OCI-LY7 (cell line): Measurements from ENCODE around the gene TMC5. TPM values are rescaled to one million over a fixed set of nuclear protein-coding genes. Genes with fewer than 3 reads are reported as not detected.
"Not testable (repeated sequence)": the region's sequence is repeated elsewhere in the genome, so short reads cannot be mapped to it uniquely, and the experiment has no call there.

ENCODE experiments used
- BruUV-seq: library from RNA; stranded (reverse); fragments of 400-500 nt; replicated peaks from 2 replicates; lab custom pipeline; 2021; lab: Mats Ljungman, UMichigan
- CTCF ChIA-PET: fragments of 300-600 bp; sonication (Branson Sonifier 250); formaldehyde crosslinking; loops from one replicate; lab custom pipeline; 2022; ENCODE audit warnings: antibody characterized with exemption; ENCODE audit not compliant: unreplicated experiment; lab: Charles Lee
- POLR2A ChIA-PET: fragments of 300-600 bp; sonication (Branson Sonifier 250); formaldehyde crosslinking; loops from one replicate; lab custom pipeline; 2022; ENCODE audit warnings: antibody characterized with exemption; lab: Charles Lee
- DNase-seq: peaks from one replicate; pipeline ENCODE4 v3.0.0-alpha.2; 2015; ENCODE audit warnings: low spot score
- H2AFZ ChIP-seq: fragments of 200-600 bp; sonication (generic), shearing (Covaris generic); 2 replicates; pipeline ENCODE4 v1.6.1; 2014; ENCODE audit warnings: mild to moderate bottlenecking, antibody characterized with exemption, low read length, moderate library complexity
- H3K27ac ChIP-seq: fragments of 200-600 bp; sonication (generic); 2 replicates; pipeline ENCODE4 v1.5.1; 2014; ENCODE audit warnings: mixed run types, low read depth, mild to moderate bottlenecking, moderate library complexity, low read length, inconsistent platforms; ENCODE audit not compliant: poor library complexity, severe bottlenecking
- H3K36me3 ChIP-seq: fragments of 200-600 bp; sonication (generic); 2 replicates; pipeline ENCODE4 v1.6.1; 2014; ENCODE audit warnings: mild to moderate bottlenecking, antibody characterized with exemption, low read length, moderate library complexity, mixed read lengths; ENCODE audit not compliant: insufficient read depth
- H3K4me1 ChIP-seq: fragments of 200-600 bp; sonication (generic); 2 replicates; pipeline ENCODE4 v1.5.1; 2014; ENCODE audit warnings: mild to moderate bottlenecking, low read length; ENCODE audit not compliant: insufficient read depth, poor library complexity, severe bottlenecking
- H3K4me2 ChIP-seq: fragments of 200-600 bp; sonication (generic); 2 replicates; pipeline ENCODE4 v1.6.1; 2014; ENCODE audit warnings: mild to moderate bottlenecking, low read length
- H3K4me3 ChIP-seq: fragments of 200-600 bp; sonication (generic); 2 replicates; pipeline ENCODE4 v1.5.1; 2014; ENCODE audit warnings: mild to moderate bottlenecking, low read depth, low read length; ENCODE audit not compliant: poor library complexity, severe bottlenecking
- H3K79me2 ChIP-seq: fragments of 200-600 bp; sonication (generic); 2 replicates; pipeline ENCODE4 v1.6.1; 2016; ENCODE audit warnings: low read depth, mild to moderate bottlenecking, low read length, moderate library complexity, mixed read lengths; ENCODE audit not compliant: insufficient read depth
- H3K9me2 ChIP-seq: fragments of 200-600 bp; sonication (generic); 2 replicates; pipeline ENCODE4 v1.6.1; 2016; ENCODE audit warnings: mild to moderate bottlenecking, low read length, mixed read lengths; ENCODE audit not compliant: insufficient read depth
- H3K9me3 ChIP-seq: fragments of 200-600 bp; sonication (generic); 2 replicates; pipeline ENCODE4 v1.6.1; 2014; ENCODE audit warnings: mild to moderate bottlenecking, mixed run types, low read length, mixed read lengths
- H4K20me1 ChIP-seq: fragments of 200-600 bp; sonication (generic); 2 replicates; pipeline ENCODE4 v1.6.1; 2014; ENCODE audit warnings: mild to moderate bottlenecking, antibody characterized with exemption, low read length, moderate library complexity, mixed read lengths; ENCODE audit not compliant: insufficient read depth
- EZH2phosphoT487 ChIP-seq: fragments of 200-600 bp; sonication (generic); IDR thresholded peaks from 2 replicates; pipeline ENCODE4 v1.6.1; 2018; ENCODE audit warnings: low read depth, borderline replicate concordance, mild to moderate bottlenecking, mixed run types, antibody characterized with exemption, low read length, moderate library complexity, mixed read lengths
- intact Hi-C: fragments of 100-400 bp; cut with micrococcal nuclease; formaldehyde crosslinking; loops from one replicate; pipeline ENCODE4 v1.10.0; 2022; ENCODE audit not compliant: unreplicated experiment
- total RNA-seq, 2 experiments: library from RNA; depleted of rRNA in 1 of 2; stranded (reverse); fragments of >200 nt in 1 of 2; shearing (Covaris generic) in 1 of 2; gene quantifications; 2 replicates each; pipeline ENCODE4 v1.2.3, GENCODE V29; 2014 to 2022
- TF ChIP-seq, protein P1 (sequence below): fragments of 200-600 bp; sonication (generic); conservative IDR thresholded peaks from 2 replicates; pipeline ENCODE4 v1.5.1; 2014; ENCODE audit warnings: mild to moderate bottlenecking, antibody characterized with exemption, low read length, moderate library complexity, mixed read lengths

The TMC5 gene
- total RNA-seq, 2 experiments from 2014 or later = not detected

GRCh38 chr16:19411298-19411697 lies 6.4 kb upstream of the TMC5 start:
- TF ChIP-seq EZH2phosphoT487 = no peak
- TF ChIP-seq, protein P1, sequence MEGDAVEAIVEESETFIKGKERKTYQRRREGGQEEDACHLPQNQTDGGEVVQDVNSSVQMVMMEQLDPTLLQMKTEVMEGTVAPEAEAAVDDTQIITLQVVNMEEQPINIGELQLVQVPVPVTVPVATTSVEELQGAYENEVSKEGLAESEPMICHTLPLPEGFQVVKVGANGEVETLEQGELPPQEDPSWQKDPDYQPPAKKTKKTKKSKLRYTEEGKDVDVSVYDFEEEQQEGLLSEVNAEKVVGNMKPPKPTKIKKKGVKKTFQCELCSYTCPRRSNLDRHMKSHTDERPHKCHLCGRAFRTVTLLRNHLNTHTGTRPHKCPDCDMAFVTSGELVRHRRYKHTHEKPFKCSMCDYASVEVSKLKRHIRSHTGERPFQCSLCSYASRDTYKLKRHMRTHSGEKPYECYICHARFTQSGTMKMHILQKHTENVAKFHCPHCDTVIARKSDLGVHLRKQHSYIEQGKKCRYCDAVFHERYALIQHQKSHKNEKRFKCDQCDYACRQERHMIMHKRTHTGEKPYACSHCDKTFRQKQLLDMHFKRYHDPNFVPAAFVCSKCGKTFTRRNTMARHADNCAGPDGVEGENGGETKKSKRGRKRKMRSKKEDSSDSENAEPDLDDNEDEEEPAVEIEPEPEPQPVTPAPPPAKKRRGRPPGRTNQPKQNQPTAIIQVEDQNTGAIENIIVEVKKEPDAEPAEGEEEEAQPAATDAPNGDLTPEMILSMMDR = no peak
- no peaks in the 10 kb centered on the region for H3K36me3 ChIP-seq
- intact Hi-C loops = no loop called here
- H2AFZ ChIP-seq = no peak overlapping the region
- H3K4me3 ChIP-seq = no peak overlapping the region
- ChIA-PET CTCF (no interaction called here), POLR2A (interaction anchor here (0.5 kb wide), 1 partner anchor 25 kb away, joined by 6 read pairs; no protein-coding TSS in a partner anchor)
- H3K9me2 ChIP-seq = no peaks in the 10 kb centered on the region
- no peaks in the 10 kb centered on the region for H3K4me1 ChIP-seq
- no peak for DNase-seq
- no peak overlapping the region for H3K27ac ChIP-seq
- no peaks in the 10 kb centered on the region for H3K9me3 ChIP-seq
- no peaks in the 10 kb centered on the region for H4K20me1 ChIP-seq
- no TSS peak for BruUV-seq
- no peaks in the 10 kb centered on the region for H3K79me2 ChIP-seq
- H3K4me2 ChIP-seq = no peak overlapping the region

DNA sequence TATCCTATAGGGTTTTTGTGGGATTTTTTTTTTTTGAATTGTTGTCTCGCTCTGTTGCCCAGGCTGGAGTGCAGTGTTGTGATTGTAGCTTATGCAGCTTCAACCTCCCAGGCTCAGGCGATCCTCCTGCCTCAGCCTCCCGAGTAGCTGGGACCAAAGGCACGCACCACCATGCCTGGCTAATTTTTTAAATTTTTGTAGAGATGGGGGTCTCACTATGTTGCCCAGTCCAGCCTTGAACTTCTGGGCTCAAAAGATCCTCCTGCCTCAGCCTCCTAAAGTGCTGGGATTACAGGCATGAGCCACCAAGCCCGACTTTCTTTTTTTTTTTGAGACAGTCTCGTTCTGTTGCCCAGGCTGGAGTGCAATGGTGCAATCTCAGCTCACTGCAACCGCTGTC lies 5.6 kb upstream of the TMC5 start:
- POLR2A ChIA-PET, DNase-seq, H3K4me1 ChIP-seq, H3K9me2 ChIP-seq, H3K9me3 ChIP-seq, H2AFZ ChIP-seq, H3K4me2 ChIP-seq, BruUV-seq, intact Hi-C loops, H3K4me3 ChIP-seq, H3K36me3 ChIP-seq, H4K20me1 ChIP-seq, H3K79me2 ChIP-seq, CTCF ChIA-PET, H3K27ac ChIP-seq: not testable (repeated sequence)

- no peaks in the 10 kb centered on the region for H4K20me1 ChIP-seq
- POLR2A ChIA-PET = no interaction called here
- no peak for DNase-seq
Measured at GRCh38 chr16:19415461-19415860, 2.2 kb upstream of the TMC5 start.

More at GRCh38 chr16:19415461-19415860, 2.2 kb upstream of the TMC5 start:
- Histone ChIP-seq H3K4me2 (no peak overlapping the region), H2AFZ (no peak overlapping the region), H3K9me2 (no peaks in the 10 kb centered on the region), H3K9me3 (no peaks in the 10 kb centered on the region), H3K4me3 (no peak overlapping the region), H3K36me3 (no peaks in the 10 kb centered on the region), H3K79me2 (no peaks in the 10 kb centered on the region), H3K4me1 (no peaks in the 10 kb centered on the region), H3K27ac (no peak overlapping the region)
- no TSS peak for BruUV-seq
- TF ChIP-seq EZH2phosphoT487 = no peak
- TF ChIP-seq, protein P1 = no peak
- CTCF ChIA-PET = no interaction called here
- intact Hi-C loops = no loop called here
